CD4-positive, alpha-beta T cell (primary cell): ENCODE data around the gene EFNB2. TPM values are rescaled to one million over a fixed set of nuclear protein-coding genes. Genes with fewer than 3 reads are reported as not detected.

Experiments
- ATAC-seq: fragments of 200-7000 bp; cut with Tn5 transposase; one replicate; pipeline ENCODE4 v1.10.0; 2022; ENCODE audit warnings: mild to moderate bottlenecking; ENCODE audit not compliant: poor library complexity
- CTCF ChIA-PET: fragments of 350-600 bp; sonication (Branson Sonifier 250); formaldehyde crosslinking; loops from one replicate; lab custom pipeline; 2021; ENCODE audit warnings: antibody characterized with exemption, inconsistent platforms; lab: Charles Lee
- POLR2A ChIA-PET: fragments of 350-600 bp; sonication (Branson Sonifier 250); formaldehyde crosslinking; loops from one replicate; lab custom pipeline; 2021; ENCODE audit warnings: antibody characterized with exemption, inconsistent platforms; lab: Charles Lee
- DNase-seq, 14 experiments: peaks; one replicate each; pipeline ENCODE4 v3.0.0-alpha.2; 2013 to 2020; ENCODE audit warnings: mixed read lengths in 2 of 14
- H3K27ac ChIP-seq, 2 donors: one replicate each; pipeline versions ENCODE4 v1.5.1 to v1.7.0; 2013; ENCODE audit warnings: low read length in 2 of 2, low read depth in 1 of 2, mild to moderate bottlenecking in 1 of 2
- H3K27me3 ChIP-seq, 2 experiments: 1 replicate in 1 of 2; 2 replicates in 1 of 2; pipeline versions ENCODE4 v1.6.1 to v1.7.0; 2013; ENCODE audit warnings: low read length in 2 of 2, control low read depth in 1 of 2, mild to moderate bottlenecking in 1 of 2, moderate library complexity in 1 of 2; ENCODE audit not compliant: insufficient read depth in 2 of 2, control insufficient read depth in 1 of 2
- H3K36me3 ChIP-seq: one replicate; pipeline ENCODE4 v1.6.1; 2013; ENCODE audit warnings: low read length, control low read depth; ENCODE audit not compliant: insufficient read depth
- H3K4me1 ChIP-seq: one replicate; pipeline ENCODE4 v1.6.1; 2013; ENCODE audit warnings: low read length, control low read depth; ENCODE audit not compliant: insufficient read depth
- H3K4me3 ChIP-seq: one replicate; pipeline ENCODE4 v1.5.1; 2013; ENCODE audit warnings: mild to moderate bottlenecking, low read length, moderate library complexity
- H3K9me3 ChIP-seq, 2 experiments: 1 replicate in 1 of 2; 2 replicates in 1 of 2; pipeline versions ENCODE4 v1.6.1 to v1.7.0; 2013; ENCODE audit warnings: low read length in 2 of 2, mild to moderate bottlenecking in 2 of 2, control low read depth in 1 of 2, moderate library complexity in 1 of 2; ENCODE audit not compliant: control insufficient read depth in 1 of 2, insufficient read depth in 1 of 2
- H3K27ac Mint-ChIP-seq: one replicate; pipeline ENCODE4 v1.8.0; 2020; ENCODE audit warnings: mixed read lengths
- H3K27me3 Mint-ChIP-seq: one replicate; pipeline ENCODE4 v1.8.0; 2021; ENCODE audit warnings: mixed read lengths
- H3K36me3 Mint-ChIP-seq: one replicate; pipeline ENCODE4 v1.8.0; 2021; ENCODE audit warnings: low read depth, mixed read lengths
- H3K4me1 Mint-ChIP-seq: one replicate; pipeline ENCODE4 v1.8.0; 2021; ENCODE audit warnings: low read depth, mixed read lengths
- H3K4me3 Mint-ChIP-seq: one replicate; pipeline ENCODE4 v1.8.0; 2020; ENCODE audit warnings: mild to moderate bottlenecking, mixed read lengths
- H3K9me3 Mint-ChIP-seq: one replicate; pipeline ENCODE4 v1.8.0; 2020; ENCODE audit warnings: mixed read lengths
- intact Hi-C, 2 experiments: fragments of 100-400 bp; cut with DNase I in 1 of 2; cut with micrococcal nuclease in 1 of 2; formaldehyde crosslinking; loops; one replicate each; pipeline versions ENCODE4 v1.15.1 to v1.9.0; 2023 to 2025; cut with DNase I, micrococcal nuclease
- total RNA-seq, 174 experiments: library from RNA in 2 of 174; stranded (reverse) in 2 of 174; gene quantifications; one replicate each; pipeline ENCODE4 v1.2.3 and lab custom pipeline; 2021 to 2026
- TF ChIP-seq, protein P1 (sequence below): fragments of 200-600 bp; IDR thresholded peaks from one replicate; pipeline ENCODE4 v1.8.0; 2022; ENCODE audit warnings: antibody characterized with exemption, mild to moderate bottlenecking

EFNB2 gene
- total RNA-seq, 2 experiments from 2014 or later = 0.20 to 0.36 TPM

- H3K9me3 ChIP-seq = no peaks in the 10 kb centered on the region
- H3K4me1 ChIP-seq = no peaks in the 10 kb centered on the region
- peaks cover 0 to 4% of the 10 kb centered on the region in 2 experiments for H3K27me3 ChIP-seq
- H3K27me3 Mint-ChIP-seq = peaks cover 26% of the 10 kb centered on the region
- no peak overlapping the region for H3K4me3 ChIP-seq
- no peak for DNase-seq
- intact Hi-C loops = no loop called here
- H3K36me3 Mint-ChIP-seq = no peaks in the 10 kb centered on the region
- TF ChIP-seq, protein P1, sequence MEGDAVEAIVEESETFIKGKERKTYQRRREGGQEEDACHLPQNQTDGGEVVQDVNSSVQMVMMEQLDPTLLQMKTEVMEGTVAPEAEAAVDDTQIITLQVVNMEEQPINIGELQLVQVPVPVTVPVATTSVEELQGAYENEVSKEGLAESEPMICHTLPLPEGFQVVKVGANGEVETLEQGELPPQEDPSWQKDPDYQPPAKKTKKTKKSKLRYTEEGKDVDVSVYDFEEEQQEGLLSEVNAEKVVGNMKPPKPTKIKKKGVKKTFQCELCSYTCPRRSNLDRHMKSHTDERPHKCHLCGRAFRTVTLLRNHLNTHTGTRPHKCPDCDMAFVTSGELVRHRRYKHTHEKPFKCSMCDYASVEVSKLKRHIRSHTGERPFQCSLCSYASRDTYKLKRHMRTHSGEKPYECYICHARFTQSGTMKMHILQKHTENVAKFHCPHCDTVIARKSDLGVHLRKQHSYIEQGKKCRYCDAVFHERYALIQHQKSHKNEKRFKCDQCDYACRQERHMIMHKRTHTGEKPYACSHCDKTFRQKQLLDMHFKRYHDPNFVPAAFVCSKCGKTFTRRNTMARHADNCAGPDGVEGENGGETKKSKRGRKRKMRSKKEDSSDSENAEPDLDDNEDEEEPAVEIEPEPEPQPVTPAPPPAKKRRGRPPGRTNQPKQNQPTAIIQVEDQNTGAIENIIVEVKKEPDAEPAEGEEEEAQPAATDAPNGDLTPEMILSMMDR = no peak
- no peaks in the 10 kb centered on the region for H3K9me3 Mint-ChIP-seq
- POLR2A ChIA-PET = no interaction called here
- no peak overlapping the region for H3K27ac ChIP-seq
- H3K36me3 ChIP-seq = no peaks in the 10 kb centered on the region
- ATAC-seq = no peak
- H3K4me1 Mint-ChIP-seq = no peaks in the 10 kb centered on the region
- no peak overlapping the region for H3K4me3 Mint-ChIP-seq
- CTCF ChIA-PET = no interaction called here
- H3K27ac Mint-ChIP-seq = no peak overlapping the region
Measured at GRCh38 chr13:106505732-106506131, 29.7 kb downstream of the EFNB2 start.

GRCh38 chr13:106505295-106505694, 30.2 kb downstream of the EFNB2 start:
- Mint-ChIP-seq H3K27ac (no peak overlapping the region), H3K9me3 (no peaks in the 10 kb centered on the region), H3K36me3 (no peaks in the 10 kb centered on the region), H3K27me3 (peaks cover 31% of the 10 kb centered on the region), H3K4me1 (no peaks in the 10 kb centered on the region), H3K4me3 (no peak overlapping the region)
- CTCF ChIA-PET = no interaction called here
- Histone ChIP-seq H3K4me1 (no peaks in the 10 kb centered on the region), H3K9me3 (no peaks in the 10 kb centered on the region), H3K4me3 (no peak overlapping the region), H3K27me3 (peaks cover 0 to 4% of the 10 kb centered on the region in 2 experiments), H3K27ac (no peak overlapping the region), H3K36me3 (no peaks in the 10 kb centered on the region)
- TF ChIP-seq, protein P1 = no peak
- no peak for ATAC-seq
- DNase-seq = no peak
- intact Hi-C loops = no loop called here
- POLR2A ChIA-PET = no interaction called here

DNA sequence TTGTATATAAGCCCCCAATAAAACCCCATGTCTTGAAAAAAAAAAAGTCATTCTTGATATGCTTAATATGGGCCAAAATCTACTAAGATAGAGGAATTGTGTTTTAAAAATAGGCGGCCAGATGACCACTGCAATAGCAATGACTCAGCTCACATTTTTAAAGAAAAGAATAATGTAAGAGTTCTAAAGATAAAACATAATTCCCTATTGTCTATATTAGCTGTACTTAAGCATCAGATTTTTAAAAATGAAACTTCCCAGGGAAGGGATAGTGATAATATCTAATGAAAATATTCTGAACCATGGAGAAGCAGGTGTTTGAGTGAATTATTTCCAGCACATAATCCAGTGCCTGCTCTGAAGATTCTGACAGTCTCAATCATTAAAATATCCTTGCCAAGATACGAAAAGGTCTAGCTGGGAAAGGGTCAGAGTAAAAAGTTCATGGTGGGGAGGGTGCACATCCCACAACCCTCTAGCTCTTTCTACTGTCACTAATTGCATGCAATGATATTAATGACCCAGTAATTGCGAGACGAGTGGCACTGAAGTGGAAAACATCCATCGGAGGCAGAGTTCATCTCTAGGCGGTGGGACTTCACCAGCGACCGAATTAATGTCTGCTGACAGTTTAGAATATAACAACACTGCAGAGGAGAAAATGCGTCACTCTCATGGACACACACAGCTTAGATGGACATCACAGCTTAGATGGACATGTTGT, 31.6 kb downstream of the EFNB2 start:
- DNase-seq (no peak), ATAC-seq (no peak)
- H3K9me3 ChIP-seq = no peaks in the 10 kb centered on the region
- H3K36me3 ChIP-seq = no peaks in the 10 kb centered on the region
- no peak overlapping the region for H3K4me3 Mint-ChIP-seq
- no peak overlapping the region for H3K27ac ChIP-seq
- H3K27ac Mint-ChIP-seq = no peak overlapping the region
- peaks cover 0 to 4% of the 10 kb centered on the region in 2 experiments for H3K27me3 ChIP-seq
- TF ChIP-seq, protein P1 = no peak
- no peaks in the 10 kb centered on the region for H3K9me3 Mint-ChIP-seq
- no peaks in the 10 kb centered on the region for H3K36me3 Mint-ChIP-seq
- POLR2A ChIA-PET = interaction anchor here (0.6 kb wide), 1 partner anchor 474 kb away, joined by 3 read pairs; no protein-coding TSS in a partner anchor
- CTCF ChIA-PET = no interaction called here
- peaks cover 41% of the 10 kb centered on the region for H3K27me3 Mint-ChIP-seq
- no peak overlapping the region for H3K4me3 ChIP-seq
- intact Hi-C loops = no loop called here
- H3K4me1 Mint-ChIP-seq = no peaks in the 10 kb centered on the region
- H3K4me1 ChIP-seq = no peaks in the 10 kb centered on the region
